ENCODE results near the gene NETO2.
"Not testable (repeated sequence)": the region's sequence is repeated elsewhere in the genome, so short reads cannot be mapped to it uniquely, and the experiment has no call there.

NETO2 gene

GRCh38 chr16:47129755-47130435 is 13.8 kb downstream of the NETO2 start:
- no peaks in the 10 kb centered on the region for H3K9me3 ChIP-seq (ENCODE audit: low read length)
- no peaks in the 10 kb centered on the region for H3K4me1 ChIP-seq (ENCODE audit: insufficient read depth, low read length)
- H3K27me3 ChIP-seq (ENCODE audit: control insufficient read depth in 1 of 2, insufficient read depth in 2 of 2, low read length in 2 of 2), result no peaks in the 10 kb centered on the region
- H3K27ac ChIP-seq (ENCODE audit: low read depth, low read length), result no peak overlapping the region
- no peaks in the 10 kb centered on the region for H3K36me3 ChIP-seq (ENCODE audit: insufficient read depth, low read length)
- no peak overlapping the region for H3K4me3 ChIP-seq (ENCODE audit: low read depth in 1 of 2, low read length in 2 of 2)
- no peak overlapping the region for H3K9ac ChIP-seq (ENCODE audit: low read length)

GRCh38 chr16:47127541-47127940 is 16.2 kb downstream of the NETO2 start:
- no peaks in the 10 kb centered on the region for H3K9me3 ChIP-seq (ENCODE audit: low read length)
- H3K27me3 ChIP-seq (ENCODE audit: control insufficient read depth in 1 of 2, insufficient read depth in 2 of 2, low read length in 2 of 2), result no peaks in the 10 kb centered on the region
- H3K9ac ChIP-seq (ENCODE audit: low read length), result no peak overlapping the region
- H3K4me1 ChIP-seq (ENCODE audit: insufficient read depth, low read length), result no peaks in the 10 kb centered on the region
- H3K27ac ChIP-seq (ENCODE audit: low read depth, low read length), result no peak overlapping the region
- no peak overlapping the region for H3K4me3 ChIP-seq (ENCODE audit: low read depth in 1 of 2, low read length in 2 of 2)
- H3K36me3 ChIP-seq (ENCODE audit: insufficient read depth, low read length), result no peaks in the 10 kb centered on the region

- no peaks in the 10 kb centered on the region for H3K9me3 ChIP-seq (ENCODE audit: low read length)
- H3K4me3 ChIP-seq (ENCODE audit: low read depth in 1 of 2, low read length in 2 of 2), result no peak overlapping the region
- no peaks in the 10 kb centered on the region for H3K4me1 ChIP-seq (ENCODE audit: insufficient read depth, low read length)
- no peak overlapping the region for H3K27ac ChIP-seq (ENCODE audit: low read depth, low read length)
- H3K36me3 ChIP-seq (ENCODE audit: insufficient read depth, low read length), result no peaks in the 10 kb centered on the region
- H3K27me3 ChIP-seq (ENCODE audit: control insufficient read depth in 1 of 2, insufficient read depth in 2 of 2, low read length in 2 of 2), result no peaks in the 10 kb centered on the region
- H3K9ac ChIP-seq (ENCODE audit: low read length), result no peak overlapping the region
Observed at GRCh38 chr16:47125757-47126156, 18.0 kb downstream of the NETO2 start.

- Histone ChIP-seq H3K9ac (ENCODE audit: low read length) (no peak overlapping the region), H3K4me1 (ENCODE audit: insufficient read depth, low read length) (no peaks in the 10 kb centered on the region), H3K9me3 (ENCODE audit: low read length) (no peaks in the 10 kb centered on the region), H3K4me3 (ENCODE audit: low read depth in 1 of 2, low read length in 2 of 2) (no peak overlapping the region), H3K27ac (ENCODE audit: low read depth, low read length) (no peak overlapping the region), H3K36me3 (ENCODE audit: insufficient read depth, low read length) (no peaks in the 10 kb centered on the region), H3K27me3 (ENCODE audit: control insufficient read depth in 1 of 2, insufficient read depth in 2 of 2, low read length in 2 of 2) (no peaks in the 10 kb centered on the region)
Observed at GRCh38 chr16:47113130-47113529, 30.6 kb downstream of the NETO2 start.

GRCh38 chr16:47110939-47111338 is 32.8 kb downstream of the NETO2 start:
- Histone ChIP-seq H3K4me1 (ENCODE audit: insufficient read depth, low read length) (no peaks in the 10 kb centered on the region), H3K27ac (ENCODE audit: low read depth, low read length) (no peak overlapping the region), H3K36me3 (ENCODE audit: insufficient read depth, low read length) (no peaks in the 10 kb centered on the region), H3K27me3 (ENCODE audit: control insufficient read depth in 1 of 2, insufficient read depth in 2 of 2, low read length in 2 of 2) (no peaks in the 10 kb centered on the region), H3K9me3 (ENCODE audit: low read length) (no peaks in the 10 kb centered on the region), H3K9ac (ENCODE audit: low read length) (no peak overlapping the region), H3K4me3 (ENCODE audit: low read depth in 1 of 2, low read length in 2 of 2) (no peak overlapping the region)

GRCh38 chr16:47109361-47109760 is 34.4 kb downstream of the NETO2 start:
- Histone ChIP-seq H3K4me1 (ENCODE audit: insufficient read depth, low read length) (no peaks in the 10 kb centered on the region), H3K9ac (ENCODE audit: low read length) (no peak overlapping the region), H3K27me3 (ENCODE audit: control insufficient read depth in 1 of 2, insufficient read depth in 2 of 2, low read length in 2 of 2) (no peaks in the 10 kb centered on the region), H3K4me3 (ENCODE audit: low read depth in 1 of 2, low read length in 2 of 2) (no peak overlapping the region), H3K9me3 (ENCODE audit: low read length) (no peaks in the 10 kb centered on the region), H3K27ac (ENCODE audit: low read depth, low read length) (no peak overlapping the region), H3K36me3 (ENCODE audit: insufficient read depth, low read length) (no peaks in the 10 kb centered on the region)

- not testable (repeated sequence) for H3K9me3 ChIP-seq (ENCODE audit: low read length); H3K27me3 ChIP-seq (ENCODE audit: control insufficient read depth in 1 of 2, insufficient read depth in 2 of 2, low read length in 2 of 2); H3K4me3 ChIP-seq (ENCODE audit: low read depth in 1 of 2, low read length in 2 of 2); H3K4me1 ChIP-seq (ENCODE audit: insufficient read depth, low read length); H3K9ac ChIP-seq (ENCODE audit: low read length); H3K36me3 ChIP-seq (ENCODE audit: insufficient read depth, low read length); H3K27ac ChIP-seq (ENCODE audit: low read depth, low read length)
Observed at GRCh38 chr16:47102921-47103320, 40.8 kb downstream of the NETO2 start.

- H3K27ac ChIP-seq (ENCODE audit: low read depth, low read length); H3K27me3 ChIP-seq (ENCODE audit: control insufficient read depth in 1 of 2, insufficient read depth in 2 of 2, low read length in 2 of 2); H3K9ac ChIP-seq (ENCODE audit: low read length); H3K9me3 ChIP-seq (ENCODE audit: low read length); H3K4me3 ChIP-seq (ENCODE audit: low read depth in 1 of 2, low read length in 2 of 2); H3K36me3 ChIP-seq (ENCODE audit: insufficient read depth, low read length); H3K4me1 ChIP-seq (ENCODE audit: insufficient read depth, low read length): not testable (repeated sequence)
Observed at GRCh38 chr16:47097154-47097553, 46.6 kb downstream of the NETO2 start.

- Histone ChIP-seq H3K27me3 (ENCODE audit: control insufficient read depth in 1 of 2, insufficient read depth in 2 of 2, low read length in 2 of 2) (no peaks in the 10 kb centered on the region), H3K36me3 (ENCODE audit: insufficient read depth, low read length) (no peaks in the 10 kb centered on the region), H3K4me1 (ENCODE audit: insufficient read depth, low read length) (no peaks in the 10 kb centered on the region)
Observed at GRCh38 chr16:47096297-47096696, 47.4 kb downstream of the NETO2 start.

GRCh38 chr16:47084198-47084597 is 59.5 kb downstream of the NETO2 start:
- no peaks in the 10 kb centered on the region for H3K27me3 ChIP-seq (ENCODE audit: control insufficient read depth in 1 of 2, insufficient read depth in 2 of 2, low read length in 2 of 2)

More at GRCh38 chr16:47096297-47096696, 47.4 kb downstream of the NETO2 start:
- no peak overlapping the region for H3K4me3 ChIP-seq (ENCODE audit: low read depth in 1 of 2, low read length in 2 of 2)
- no peaks in the 10 kb centered on the region for H3K9me3 ChIP-seq (ENCODE audit: low read length)
- H3K9ac ChIP-seq (ENCODE audit: low read length), result no peak overlapping the region
- H3K27ac ChIP-seq (ENCODE audit: low read depth, low read length), result no peak overlapping the region

GRCh38 chr16:47082099-47082865 is 61.5 kb downstream of the NETO2 start:
- Histone ChIP-seq H3K27ac (ENCODE audit: low read depth, low read length) (no peak overlapping the region), H3K27me3 (ENCODE audit: control insufficient read depth in 1 of 2, insufficient read depth in 2 of 2, low read length in 2 of 2) (no peaks in the 10 kb centered on the region), H3K36me3 (ENCODE audit: insufficient read depth, low read length) (no peaks in the 10 kb centered on the region), H3K9me3 (ENCODE audit: low read length) (no peaks in the 10 kb centered on the region), H3K4me3 (ENCODE audit: low read depth in 1 of 2, low read length in 2 of 2) (no peak overlapping the region), H3K9ac (ENCODE audit: low read length) (no peak overlapping the region), H3K4me1 (ENCODE audit: insufficient read depth, low read length) (no peaks in the 10 kb centered on the region)

More at GRCh38 chr16:47084198-47084597, 59.5 kb downstream of the NETO2 start:
- Histone ChIP-seq H3K36me3 (ENCODE audit: insufficient read depth, low read length) (no peaks in the 10 kb centered on the region), H3K4me1 (ENCODE audit: insufficient read depth, low read length) (no peaks in the 10 kb centered on the region), H3K4me3 (ENCODE audit: low read depth in 1 of 2, low read length in 2 of 2) (no peak overlapping the region), H3K9me3 (ENCODE audit: low read length) (no peaks in the 10 kb centered on the region), H3K9ac (ENCODE audit: low read length) (no peak overlapping the region), H3K27ac (ENCODE audit: low read depth, low read length) (no peak overlapping the region)

GRCh38 chr16:47081115-47081514 is 62.6 kb downstream of the NETO2 start:
- no peaks in the 10 kb centered on the region for H3K27me3 ChIP-seq (ENCODE audit: control insufficient read depth in 1 of 2, insufficient read depth in 2 of 2, low read length in 2 of 2)
- H3K27ac ChIP-seq (ENCODE audit: low read depth, low read length), result no peak overlapping the region
- H3K36me3 ChIP-seq (ENCODE audit: insufficient read depth, low read length), result no peaks in the 10 kb centered on the region
- H3K4me1 ChIP-seq (ENCODE audit: insufficient read depth, low read length), result no peaks in the 10 kb centered on the region
- H3K9me3 ChIP-seq (ENCODE audit: low read length), result no peaks in the 10 kb centered on the region
- H3K9ac ChIP-seq (ENCODE audit: low read length), result no peak overlapping the region
- H3K4me3 ChIP-seq (ENCODE audit: low read depth in 1 of 2, low read length in 2 of 2), result no peak overlapping the region
